Activated naive CD4-positive, alpha-beta T cell treated with anti-CD3 and anti-CD28 coated beads, Interleukin-2, amount 50 U/mL, for 24 hours (primary cell): ENCODE measurements around the gene EXOSC2.

Experiments
- H3K27ac Mint-ChIP-seq: one replicate; pipeline ENCODE4 v1.8.0; 2021; ENCODE audit warnings: mild to moderate bottlenecking, mixed read lengths
- H3K27me3 Mint-ChIP-seq: one replicate; pipeline ENCODE4 v1.8.0; 2021; ENCODE audit warnings: mixed read lengths
- H3K36me3 Mint-ChIP-seq: one replicate; pipeline ENCODE4 v1.8.0; 2021; ENCODE audit warnings: mixed read lengths
- H3K4me1 Mint-ChIP-seq: one replicate; pipeline ENCODE4 v1.8.0; 2021; ENCODE audit warnings: mixed read lengths
- H3K4me3 Mint-ChIP-seq: one replicate; pipeline ENCODE4 v1.8.0; 2021; ENCODE audit warnings: mild to moderate bottlenecking, mixed read lengths
- H3K9me3 Mint-ChIP-seq: one replicate; pipeline ENCODE4 v1.8.0; 2021; ENCODE audit warnings: mixed read lengths

EXOSC2 gene

DNA sequence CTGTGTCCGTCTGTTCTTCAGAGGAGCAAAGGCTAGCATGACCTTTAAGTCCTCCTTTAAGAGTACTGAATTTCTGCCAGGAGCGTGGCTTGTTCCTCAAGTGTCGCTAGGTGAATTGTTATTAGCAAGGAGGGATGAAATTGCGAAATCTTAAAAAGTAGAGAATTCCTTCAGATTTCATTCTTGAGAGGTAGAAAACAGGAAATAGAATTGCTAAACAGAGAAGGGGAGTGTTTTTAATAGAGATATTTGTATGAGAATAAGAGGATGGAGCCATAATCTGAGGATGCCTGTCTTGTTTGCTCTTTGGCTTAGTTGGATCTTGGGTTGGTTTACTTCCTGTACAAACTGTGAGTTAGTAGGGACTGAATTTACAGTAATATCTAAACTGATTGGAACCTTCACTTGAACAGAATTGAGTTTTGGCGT, 39.2 kb downstream of the EXOSC2 start:
- no peaks in the 10 kb centered on the region for H3K27me3 Mint-ChIP-seq
- peaks cover 42% of the 10 kb centered on the region for H3K4me1 Mint-ChIP-seq
- H3K36me3 Mint-ChIP-seq: peaks cover 3% of the 10 kb centered on the region
- no peak overlapping the region for H3K27ac Mint-ChIP-seq
- H3K4me3 Mint-ChIP-seq: no peak overlapping the region
- H3K9me3 Mint-ChIP-seq: no peaks in the 10 kb centered on the region

DNA sequence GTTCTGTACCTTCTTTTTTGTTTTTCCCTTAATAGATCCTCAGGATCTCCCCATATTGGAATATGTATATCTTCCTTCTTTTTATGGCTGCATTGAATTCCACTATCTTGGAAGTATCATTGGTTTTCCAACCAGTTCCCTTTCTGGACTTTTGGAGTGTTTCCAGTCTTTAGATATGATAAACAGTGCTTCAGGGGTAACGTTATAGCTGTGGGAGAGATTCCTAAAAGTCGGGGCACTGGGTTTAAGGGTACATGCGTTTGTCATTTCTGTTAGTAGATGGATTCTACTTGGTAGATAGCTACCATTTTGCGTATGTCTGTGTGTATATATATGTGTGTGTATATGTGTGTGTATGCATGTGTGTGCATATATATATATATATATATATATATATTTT, 42.0 kb downstream of the EXOSC2 start:
- no peaks in the 10 kb centered on the region for H3K9me3 Mint-ChIP-seq
- H3K36me3 Mint-ChIP-seq: peaks cover 3% of the 10 kb centered on the region
- H3K27ac Mint-ChIP-seq: no peak overlapping the region
- no peaks in the 10 kb centered on the region for H3K27me3 Mint-ChIP-seq
- H3K4me3 Mint-ChIP-seq: no peak overlapping the region
- peaks cover 27% of the 10 kb centered on the region for H3K4me1 Mint-ChIP-seq

DNA sequence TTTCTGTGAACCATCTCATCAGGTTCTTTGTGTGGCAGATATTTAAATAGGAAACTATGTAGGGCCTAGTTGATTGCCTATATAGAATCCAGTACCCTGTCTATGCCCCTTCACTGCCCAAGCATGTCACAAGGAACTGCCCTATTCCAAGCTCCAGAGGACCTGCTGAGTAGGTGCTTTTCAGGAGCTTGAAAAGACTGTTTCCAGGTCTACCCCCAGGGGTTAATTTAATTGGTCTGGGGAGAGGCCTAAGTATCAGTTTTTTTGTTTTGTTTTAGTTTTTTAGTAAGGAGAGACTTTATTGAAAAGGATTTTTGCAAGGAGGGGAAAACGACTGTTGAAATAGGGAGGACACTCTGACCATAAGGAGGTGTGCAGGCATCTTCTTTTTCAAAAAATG, 43.3 kb downstream of the EXOSC2 start:
- Mint-ChIP-seq H3K27me3 (no peaks in the 10 kb centered on the region), H3K4me3 (no peak overlapping the region), H3K27ac (no peak overlapping the region), H3K4me1 (peaks cover 24% of the 10 kb centered on the region), H3K36me3 (peaks cover 3% of the 10 kb centered on the region), H3K9me3 (no peaks in the 10 kb centered on the region)

DNA sequence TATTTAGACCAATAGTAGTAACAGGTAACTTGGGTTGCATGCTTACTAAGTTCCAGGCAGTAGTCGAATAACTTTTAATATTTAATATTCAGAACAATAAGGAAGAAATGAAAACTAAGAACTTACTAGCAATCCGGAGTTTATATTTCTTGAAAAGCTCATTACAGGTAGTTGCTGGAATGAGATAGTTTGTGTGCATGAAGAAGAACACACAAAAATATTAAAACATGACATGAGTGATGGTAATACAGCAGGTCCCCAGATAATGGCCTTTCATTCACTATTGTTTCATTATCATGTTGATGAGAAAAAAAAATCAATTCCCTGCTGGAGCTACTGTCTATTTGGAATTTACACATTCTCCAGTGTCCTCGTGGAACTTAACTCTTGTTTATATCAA, 44.7 kb downstream of the EXOSC2 start:
- Mint-ChIP-seq H3K9me3 (no peaks in the 10 kb centered on the region), H3K4me1 (peaks cover 13% of the 10 kb centered on the region), H3K27me3 (no peaks in the 10 kb centered on the region), H3K36me3 (peaks cover 3% of the 10 kb centered on the region), H3K4me3 (no peak overlapping the region), H3K27ac (no peak overlapping the region)

DNA sequence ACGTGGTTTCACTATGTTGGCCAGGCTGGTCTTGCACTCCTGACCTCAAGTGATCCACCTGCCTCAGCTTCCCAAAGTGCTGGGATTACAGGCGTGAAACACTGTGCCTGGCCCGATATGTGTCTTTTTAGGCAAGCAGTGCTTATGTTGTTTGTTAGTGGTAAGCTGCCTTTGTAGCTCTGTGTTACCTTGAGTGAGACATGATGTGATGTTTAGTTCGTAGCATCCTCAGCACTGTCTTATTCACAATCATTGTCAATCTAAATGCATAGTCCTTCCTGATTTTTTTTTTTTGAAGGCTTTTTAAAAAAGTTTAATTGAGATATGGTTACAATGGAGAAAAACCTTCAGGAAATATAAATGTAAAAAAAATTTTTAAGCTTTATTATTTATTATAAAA, 45.5 kb downstream of the EXOSC2 start:
- H3K36me3 Mint-ChIP-seq: no peaks in the 10 kb centered on the region

DNA sequence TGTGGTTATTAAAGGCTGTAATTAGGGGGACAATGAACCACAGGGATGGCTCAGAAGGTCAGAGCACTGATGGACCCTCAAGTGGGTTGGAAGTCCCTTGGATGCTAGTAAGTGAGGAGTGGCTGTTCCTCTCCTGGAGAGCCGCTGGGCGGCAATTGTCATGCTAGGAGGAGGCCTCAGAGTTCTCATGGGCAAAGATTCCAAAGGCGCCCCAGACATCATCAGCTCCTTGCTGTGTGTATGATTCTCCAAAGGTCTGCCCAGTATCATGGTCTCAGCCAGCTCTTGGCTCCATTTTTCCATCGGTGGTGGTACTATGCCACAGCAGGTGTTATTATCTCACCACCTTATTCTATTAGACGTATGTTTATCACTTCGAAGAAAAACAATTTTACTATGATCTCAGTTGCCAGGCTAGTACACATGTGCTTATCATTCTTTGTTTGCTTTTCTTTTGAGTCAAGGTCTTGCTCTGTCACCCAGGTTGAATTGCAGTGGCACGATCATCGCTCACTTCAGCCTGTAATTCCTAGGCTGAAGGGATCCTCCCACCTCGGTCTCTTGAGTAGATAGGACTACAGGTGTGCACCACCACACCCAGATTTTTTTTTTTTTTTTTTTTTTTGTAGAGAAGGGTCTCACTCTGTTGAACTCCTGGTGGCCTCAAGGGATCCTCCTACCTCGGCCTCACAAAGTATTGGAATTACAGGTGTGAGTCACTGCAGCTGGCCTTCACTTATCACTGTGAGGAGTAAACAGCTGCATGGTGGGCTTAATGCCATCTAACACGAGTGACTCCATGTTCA, 46.8 kb downstream of the EXOSC2 start:
- Mint-ChIP-seq H3K36me3 (no peaks in the 10 kb centered on the region), H3K9me3 (no peaks in the 10 kb centered on the region), H3K4me3 (no peak overlapping the region)

More for the DNA sequence above, 45.5 kb downstream of the EXOSC2 start:
- Mint-ChIP-seq H3K4me1 (peaks cover 14% of the 10 kb centered on the region), H3K27me3 (no peaks in the 10 kb centered on the region), H3K9me3 (no peaks in the 10 kb centered on the region), H3K27ac (no peak overlapping the region), H3K4me3 (no peak overlapping the region)

DNA sequence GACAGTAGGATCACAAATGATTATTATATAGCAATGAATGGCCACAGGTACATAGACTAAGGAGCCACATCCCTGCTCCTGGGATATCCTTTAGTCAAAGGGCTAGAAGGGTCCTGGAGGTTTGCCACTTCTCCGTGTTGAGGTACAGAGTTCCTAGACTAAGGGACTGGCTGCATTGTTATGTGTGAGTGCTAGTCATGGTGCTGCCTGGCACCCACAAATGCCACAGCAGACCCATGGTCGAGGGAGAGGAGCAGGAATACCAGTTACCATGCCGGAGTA, 47.4 kb downstream of the EXOSC2 start:
- Mint-ChIP-seq H3K36me3 (no peaks in the 10 kb centered on the region), H3K27ac (no peak overlapping the region), H3K27me3 (no peaks in the 10 kb centered on the region), H3K4me1 (peaks cover 13% of the 10 kb centered on the region), H3K9me3 (no peaks in the 10 kb centered on the region), H3K4me3 (no peak overlapping the region)

More for the DNA sequence above, 46.8 kb downstream of the EXOSC2 start:
- Mint-ChIP-seq H3K27me3 (no peaks in the 10 kb centered on the region), H3K4me1 (peaks cover 16% of the 10 kb centered on the region), H3K27ac (no peak overlapping the region)

DNA sequence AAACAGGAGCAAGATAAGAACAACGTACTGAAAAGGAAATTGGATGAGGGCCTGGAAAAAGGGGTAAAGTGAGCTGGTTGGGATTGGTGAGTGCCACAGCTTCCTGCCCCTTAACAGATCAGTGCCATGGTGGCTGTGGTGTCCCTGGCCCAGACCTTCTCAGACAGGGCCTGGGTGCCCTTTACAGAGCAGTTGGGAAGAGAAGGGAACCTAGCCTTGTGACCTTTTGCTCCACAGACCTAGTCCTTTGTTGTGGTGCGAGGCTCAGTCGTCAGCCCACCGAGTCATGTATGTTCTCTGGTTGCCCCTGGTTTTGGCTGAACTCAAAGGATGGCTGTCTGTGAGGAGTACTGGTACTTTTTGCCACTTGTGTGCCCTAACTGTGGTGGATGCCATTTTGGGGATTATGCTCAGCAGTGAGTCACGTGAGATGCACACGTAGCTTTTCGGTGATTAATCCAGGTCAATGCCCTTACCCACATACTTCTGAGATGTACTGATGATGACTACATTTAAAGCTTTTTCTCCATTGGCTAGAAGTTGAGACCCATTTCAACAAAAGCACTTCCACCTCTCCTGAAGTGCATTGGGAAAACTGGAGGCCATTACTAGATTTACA, 48.4 kb downstream of the EXOSC2 start:
- H3K27ac Mint-ChIP-seq: no peak overlapping the region
- H3K9me3 Mint-ChIP-seq: no peaks in the 10 kb centered on the region
- H3K27me3 Mint-ChIP-seq: no peaks in the 10 kb centered on the region
- H3K4me1 Mint-ChIP-seq: peaks cover 13% of the 10 kb centered on the region
- H3K36me3 Mint-ChIP-seq: peaks cover 3% of the 10 kb centered on the region
- no peak overlapping the region for H3K4me3 Mint-ChIP-seq

DNA sequence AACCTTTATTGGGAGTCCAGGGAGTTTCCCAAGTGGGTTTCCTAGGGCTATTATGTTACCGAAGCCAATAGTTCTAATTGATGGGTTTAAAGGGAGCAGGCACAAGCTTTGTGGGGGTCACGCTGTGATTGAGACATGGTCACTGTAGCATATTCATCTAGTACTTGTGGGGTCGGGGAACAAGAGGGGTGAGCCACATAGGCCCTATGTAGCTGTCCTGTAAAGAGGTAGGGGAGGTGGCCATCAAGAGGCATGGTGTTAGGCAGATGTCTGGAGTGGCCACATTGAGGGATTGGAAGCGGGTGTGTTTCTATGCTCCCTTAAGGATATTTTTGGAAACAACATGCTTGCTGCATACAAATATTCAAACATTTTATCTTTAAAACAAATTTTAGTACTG, 50.1 kb downstream of the EXOSC2 start:
- peaks cover 3% of the 10 kb centered on the region for H3K36me3 Mint-ChIP-seq

DNA sequence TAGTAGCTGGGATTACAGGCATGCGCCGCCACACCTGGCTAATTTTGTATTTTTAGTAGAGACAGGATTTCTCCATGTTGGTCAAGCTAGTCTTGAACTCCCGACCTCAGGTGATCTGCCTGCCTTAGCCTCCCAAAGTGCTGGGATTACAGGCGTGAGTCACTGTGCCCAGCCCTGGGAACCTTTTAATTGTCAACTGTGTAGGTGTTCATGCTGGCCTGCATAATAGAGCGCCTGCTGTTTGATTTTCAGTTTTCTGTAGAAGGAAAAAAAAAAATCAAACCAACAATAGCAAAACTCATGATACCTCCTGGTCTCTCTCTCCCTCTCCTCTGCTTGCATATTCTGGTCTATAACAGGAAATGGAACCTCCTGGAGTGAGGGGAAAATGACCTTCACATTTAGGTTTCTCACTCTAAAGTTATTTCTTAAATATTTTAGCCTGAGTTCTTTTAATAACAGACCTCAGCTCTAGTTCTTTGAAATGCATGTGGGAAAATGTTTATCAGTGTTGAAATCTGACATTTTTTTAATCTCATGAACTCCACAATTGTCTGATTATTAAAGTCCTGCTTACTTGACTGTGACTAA, 51.7 kb downstream of the EXOSC2 start:
- Mint-ChIP-seq H3K27me3 (no peaks in the 10 kb centered on the region), H3K4me1 (peaks cover 13% of the 10 kb centered on the region), H3K36me3 (peaks cover 3% of the 10 kb centered on the region), H3K9me3 (no peaks in the 10 kb centered on the region), H3K4me3 (no peak overlapping the region), H3K27ac (no peak overlapping the region)

More for the DNA sequence above, 50.1 kb downstream of the EXOSC2 start:
- H3K4me3 Mint-ChIP-seq: no peak overlapping the region
- peaks cover 13% of the 10 kb centered on the region for H3K4me1 Mint-ChIP-seq
- no peaks in the 10 kb centered on the region for H3K27me3 Mint-ChIP-seq
- H3K27ac Mint-ChIP-seq: no peak overlapping the region
- no peaks in the 10 kb centered on the region for H3K9me3 Mint-ChIP-seq

DNA sequence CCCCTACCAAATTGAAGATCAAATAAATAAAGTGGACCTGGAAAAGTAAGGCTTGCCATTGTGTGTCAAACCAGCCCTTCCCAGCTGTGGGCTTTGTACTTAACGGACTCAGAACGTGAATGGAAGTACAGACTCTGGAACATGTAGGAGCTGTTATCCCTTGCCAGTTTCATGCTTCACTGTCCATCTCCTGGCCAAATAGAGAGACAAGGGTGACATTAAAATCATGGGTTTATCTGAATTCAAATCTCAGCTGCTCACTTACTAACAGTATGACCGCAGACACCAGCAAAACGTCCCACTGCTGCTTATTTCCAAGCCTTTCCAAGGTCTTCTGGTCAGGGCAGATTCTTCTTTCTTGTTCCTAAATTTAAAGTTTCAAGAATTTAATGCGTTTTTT, 52.2 kb downstream of the EXOSC2 start:
- Mint-ChIP-seq H3K4me3 (no peak overlapping the region), H3K27me3 (no peaks in the 10 kb centered on the region), H3K4me1 (peaks cover 13% of the 10 kb centered on the region), H3K27ac (no peak overlapping the region), H3K9me3 (no peaks in the 10 kb centered on the region), H3K36me3 (peaks cover 3% of the 10 kb centered on the region)

DNA sequence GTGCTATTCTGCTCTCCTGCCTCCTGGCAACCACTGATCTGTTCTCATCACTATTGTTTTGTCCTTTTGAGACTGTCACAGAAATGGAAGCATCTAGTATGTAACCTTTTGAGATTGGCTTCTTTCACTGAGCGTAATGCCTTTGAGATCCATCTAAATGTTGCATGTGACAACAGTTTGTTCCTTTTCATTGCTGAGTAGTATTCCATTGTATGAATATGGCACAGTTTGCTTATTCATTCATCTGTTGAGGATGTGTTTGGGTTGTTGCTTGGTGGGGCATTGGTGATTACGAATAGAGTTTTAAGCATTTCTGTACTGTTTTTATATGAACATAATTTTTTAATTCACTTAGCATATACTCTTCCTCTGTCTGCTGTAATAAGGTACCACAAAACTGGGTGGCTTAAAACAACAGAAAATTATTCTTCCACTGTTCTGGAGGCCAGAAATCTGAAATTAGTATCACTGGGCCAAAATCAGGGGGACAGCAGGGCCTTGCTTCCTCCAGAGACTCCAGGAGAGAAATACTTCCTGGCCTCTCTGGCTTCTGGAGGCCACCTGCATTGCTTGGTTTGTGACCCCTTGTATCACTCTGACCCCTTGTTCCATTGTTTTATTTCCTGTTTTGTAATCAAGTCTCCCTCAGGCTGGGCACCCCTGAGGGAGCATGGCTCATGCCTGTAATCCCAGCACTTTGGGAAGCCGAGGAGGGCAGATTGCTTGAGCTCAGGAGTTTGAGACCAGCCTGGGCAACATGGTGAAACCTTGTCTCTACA, 53.0 kb downstream of the EXOSC2 start:
- Mint-ChIP-seq H3K4me3 (no peak overlapping the region), H3K27ac (no peak overlapping the region), H3K27me3 (no peaks in the 10 kb centered on the region), H3K36me3 (peaks cover 3% of the 10 kb centered on the region), H3K9me3 (no peaks in the 10 kb centered on the region), H3K4me1 (peaks cover 11% of the 10 kb centered on the region)

DNA sequence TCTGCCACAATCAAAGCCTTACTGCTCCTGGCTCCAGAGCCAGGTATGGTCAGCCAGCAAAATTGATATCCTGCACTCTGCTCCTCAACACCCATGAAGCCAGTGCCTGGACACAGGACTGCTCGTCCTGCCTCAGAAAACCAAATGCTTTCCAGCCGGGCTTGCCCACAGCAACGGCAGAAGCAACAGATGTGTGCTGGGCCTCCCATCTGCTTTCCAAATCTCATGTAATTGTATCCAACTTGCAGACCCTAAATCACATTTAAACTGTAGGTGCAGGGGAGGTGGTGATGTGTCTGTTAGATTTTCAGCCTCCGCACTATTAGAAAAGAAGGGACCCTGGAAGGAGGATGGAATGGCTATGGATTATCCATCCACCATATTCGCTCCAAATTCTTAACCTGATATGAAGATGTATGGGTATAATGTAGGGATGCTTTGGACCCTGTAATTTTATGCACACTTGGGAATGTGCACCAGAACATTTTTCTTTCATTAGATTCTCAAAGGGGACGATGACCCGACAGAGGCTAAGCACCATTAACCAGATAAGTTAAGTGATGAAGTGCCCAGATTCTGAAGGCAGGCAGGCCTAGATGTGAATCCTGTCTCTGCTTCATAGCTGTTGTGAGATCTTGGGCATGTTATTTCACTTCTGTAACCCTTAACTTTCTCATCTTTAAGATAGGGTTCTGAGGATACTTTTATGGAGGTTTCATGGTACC, 58.2 kb downstream of the EXOSC2 start:
- no peaks in the 10 kb centered on the region for H3K36me3 Mint-ChIP-seq

More for the DNA sequence above, 58.2 kb downstream of the EXOSC2 start:
- H3K9me3 Mint-ChIP-seq: no peaks in the 10 kb centered on the region
- H3K27me3 Mint-ChIP-seq: no peaks in the 10 kb centered on the region
- H3K4me1 Mint-ChIP-seq: peaks cover 11% of the 10 kb centered on the region
- H3K27ac Mint-ChIP-seq: no peak overlapping the region
- no peak overlapping the region for H3K4me3 Mint-ChIP-seq
